Measurements from ENCODE around the gene ACOT6. TPM values are rescaled to one million over a fixed set of nuclear protein-coding genes. Genes with fewer than 3 reads are reported as not detected.

Gene ACOT6
- total RNA-seq, 4 donors from 2014 or later = not detected

- Histone ChIP-seq H3K4me1 (no peaks in the 10 kb centered on the region), H3K4me3 (no peak overlapping the region), H3K9me3 (no peaks in the 10 kb centered on the region), H3K27me3 (no peaks in the 10 kb centered on the region), H3K27ac (no peak overlapping the region), H3K36me3 (no peaks in the 10 kb centered on the region)
- DNase-seq = no peak
- intact Hi-C loops (cut with DNase I) = no loop called here
- 87 to 89% methylated on average over 5 of the region's 5 CpGs for WGBS, 2 donors
- TF ChIP-seq POLR2A (IDR thresholded peaks at IDR 0.05) = no peak
- TF ChIP-seq, protein P1, sequence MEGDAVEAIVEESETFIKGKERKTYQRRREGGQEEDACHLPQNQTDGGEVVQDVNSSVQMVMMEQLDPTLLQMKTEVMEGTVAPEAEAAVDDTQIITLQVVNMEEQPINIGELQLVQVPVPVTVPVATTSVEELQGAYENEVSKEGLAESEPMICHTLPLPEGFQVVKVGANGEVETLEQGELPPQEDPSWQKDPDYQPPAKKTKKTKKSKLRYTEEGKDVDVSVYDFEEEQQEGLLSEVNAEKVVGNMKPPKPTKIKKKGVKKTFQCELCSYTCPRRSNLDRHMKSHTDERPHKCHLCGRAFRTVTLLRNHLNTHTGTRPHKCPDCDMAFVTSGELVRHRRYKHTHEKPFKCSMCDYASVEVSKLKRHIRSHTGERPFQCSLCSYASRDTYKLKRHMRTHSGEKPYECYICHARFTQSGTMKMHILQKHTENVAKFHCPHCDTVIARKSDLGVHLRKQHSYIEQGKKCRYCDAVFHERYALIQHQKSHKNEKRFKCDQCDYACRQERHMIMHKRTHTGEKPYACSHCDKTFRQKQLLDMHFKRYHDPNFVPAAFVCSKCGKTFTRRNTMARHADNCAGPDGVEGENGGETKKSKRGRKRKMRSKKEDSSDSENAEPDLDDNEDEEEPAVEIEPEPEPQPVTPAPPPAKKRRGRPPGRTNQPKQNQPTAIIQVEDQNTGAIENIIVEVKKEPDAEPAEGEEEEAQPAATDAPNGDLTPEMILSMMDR (IDR thresholded peaks at IDR 0.05) = no peak
Measured at GRCh38 chr14:73666583-73666982, 54.3 kb downstream of the ACOT6 start.

DNA sequence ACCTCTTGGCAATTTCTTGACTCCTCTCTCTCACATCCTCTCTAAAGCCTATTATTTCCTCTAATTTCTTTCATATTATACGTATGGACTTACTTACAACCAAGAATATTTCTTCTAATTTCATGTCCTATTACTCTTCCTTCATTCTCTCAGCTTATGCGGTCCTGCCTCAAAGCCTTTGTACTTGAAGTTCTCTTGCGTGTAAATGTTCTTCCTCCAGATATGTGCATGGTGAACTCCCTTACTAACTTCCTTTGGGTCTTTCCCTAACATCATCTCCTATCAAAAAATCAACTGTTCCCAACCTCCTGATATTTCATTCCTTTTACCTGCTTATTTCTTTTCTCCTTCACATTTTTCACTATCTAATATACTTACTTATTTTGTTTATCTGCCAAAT lies 55.5 kb downstream of the ACOT6 start:
- no peak overlapping the region for H3K27ac ChIP-seq
- no peak for DNase-seq
- no peaks in the 10 kb centered on the region for H3K9me3 ChIP-seq
- no peaks in the 10 kb centered on the region for H3K36me3 ChIP-seq
- no peaks in the 10 kb centered on the region for H3K27me3 ChIP-seq
- WGBS, 2 donors = 90 to 96% methylated on average over 3 of the region's 3 CpGs
- intact Hi-C loops (cut with DNase I) = no loop called here
- no peaks in the 10 kb centered on the region for H3K4me1 ChIP-seq
- no peak overlapping the region for H3K4me3 ChIP-seq
- TF ChIP-seq, protein P1 (IDR thresholded peaks at IDR 0.05) = no peak
- TF ChIP-seq POLR2A (IDR thresholded peaks at IDR 0.05) = no peak

Small RNA genes lying within 50 kb of the gene (small RNA-seq; reads per million reads assigned to genes)
- gene RNU6-240P = 0 reads per million in 4 donors

Other genes with a start within 250 kb of the ACOT6 start
- 10 to 100 TPM; 27.7 to 52.8 (median 34.2) TPM for gene NUMB, start 154.0 kb upstream of the ACOT6 start, total RNA-seq
- gene RIOX1, start 121.6 kb upstream of the ACOT6 start, total RNA-seq = 10 to 100 TPM; 13.4 to 20.2 (median 15.0) TPM
- gene ACOT1, start 75.4 kb upstream of the ACOT6 start, total RNA-seq = 1 to 10 TPM; 2.3 to 6.1 (median 4.9) TPM
- gene HEATR4, start 53.6 kb upstream of the ACOT6 start, total RNA-seq = under 1 TPM in 2 of 4 donors, not detected in 2; 0.26 to 0.38 TPM
- gene ACOT2, start 43.3 kb upstream of the ACOT6 start, total RNA-seq = 10 to 100 TPM in 3 of 4 donors, 1 to 10 TPM in 1; 4.0 to 23.3 (median 13.8) TPM
- gene ACOT4, start 20.6 kb upstream of the ACOT6 start, total RNA-seq = 1 to 10 TPM in 3 of 4 donors, under 1 TPM in 1; 0.48 to 2.0 (median 1.5) TPM
- 1 to 10 TPM; 1.8 to 6.4 (median 4.1) TPM for gene DNAL1, start 32.5 kb downstream of the ACOT6 start, total RNA-seq
- gene PNMA1, start 101.9 kb downstream of the ACOT6 start, total RNA-seq = 10 to 100 TPM in 1 of 4 donors, 1 to 10 TPM in 3; 4.2 to 13.9 (median 7.2) TPM
- 10 to 100 TPM in 1 of 4 donors, 1 to 10 TPM in 3; 1.8 to 10.7 (median 6.2) TPM for gene PTGR2, start 239.3 kb downstream of the ACOT6 start, total RNA-seq

All from esophagus squamous epithelium (tissue), 5 donors.